GM18868 (cell line): ENCODE measurements around the gene C1QTNF1.
"Not testable (repeated sequence)": the region's sequence is repeated elsewhere in the genome, so short reads cannot be mapped to it uniquely, and the experiment has no call there.

Experiments
- ATAC-seq: cut with Tn5 transposase; IDR thresholded peaks from one replicate; pipeline ENCODE4 v1.9.1; 2021; ENCODE audit warnings: mild to moderate bottlenecking, moderate library complexity; ENCODE audit not compliant: unreplicated experiment

Gene C1QTNF1

DNA sequence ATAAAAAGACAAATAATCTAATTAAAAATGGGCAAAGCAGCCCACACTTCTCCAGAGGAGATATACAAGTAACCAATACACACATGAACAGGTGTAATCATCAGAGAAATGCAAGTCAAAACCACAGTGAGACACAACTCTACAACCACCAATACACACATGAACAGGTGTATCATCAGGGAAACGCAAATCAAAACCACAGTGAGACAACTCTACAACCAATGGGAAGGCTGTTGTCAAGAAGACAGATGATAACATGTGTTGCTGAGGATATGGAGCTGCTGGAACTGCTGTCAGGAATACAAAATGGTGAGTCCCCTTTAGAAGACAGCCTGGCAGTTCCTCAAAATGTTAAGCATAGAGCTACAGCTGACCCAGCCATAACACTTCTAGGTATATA is 28.2 kb downstream of the C1QTNF1 start:
- no peak for ATAC-seq

DNA sequence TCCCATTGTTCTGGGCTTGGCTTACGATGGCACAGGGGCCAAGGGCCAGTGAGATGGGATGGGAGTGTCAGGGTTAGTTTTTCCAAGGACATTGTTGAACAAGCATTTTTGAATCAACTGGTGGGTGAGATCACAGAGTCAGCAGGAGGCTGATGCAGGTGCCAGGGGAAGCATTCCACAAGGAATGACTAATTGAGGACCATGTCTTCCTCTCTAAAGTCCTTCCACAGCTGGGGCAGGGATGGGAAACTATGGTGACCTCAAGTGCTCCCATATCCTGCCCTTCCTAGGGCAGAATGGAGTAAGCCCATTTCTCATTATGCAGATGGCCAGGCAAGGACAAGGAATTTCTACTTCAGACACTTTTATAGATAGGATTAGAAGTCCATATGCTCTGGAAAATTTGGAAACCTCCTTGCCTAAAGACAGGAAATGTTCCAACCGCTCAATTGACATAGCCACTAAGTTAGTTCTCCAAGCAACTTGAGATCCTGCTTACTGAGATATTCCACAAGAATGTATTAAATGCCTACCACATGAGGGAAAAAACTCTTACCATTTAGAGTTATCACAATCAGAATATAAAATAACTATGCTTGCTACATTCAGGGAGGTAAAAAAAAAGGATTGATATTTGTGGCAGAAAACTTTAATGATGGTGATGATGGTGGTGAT is 29.4 kb downstream of the C1QTNF1 start:
- no peak for ATAC-seq

- ATAC-seq = no peak
Measured at GRCh38 chr17:79054200-79054960, 30.4 kb downstream of the C1QTNF1 start.

GRCh38 chr17:79055197-79055596 is 31.2 kb downstream of the C1QTNF1 start:
- ATAC-seq = no peak

DNA sequence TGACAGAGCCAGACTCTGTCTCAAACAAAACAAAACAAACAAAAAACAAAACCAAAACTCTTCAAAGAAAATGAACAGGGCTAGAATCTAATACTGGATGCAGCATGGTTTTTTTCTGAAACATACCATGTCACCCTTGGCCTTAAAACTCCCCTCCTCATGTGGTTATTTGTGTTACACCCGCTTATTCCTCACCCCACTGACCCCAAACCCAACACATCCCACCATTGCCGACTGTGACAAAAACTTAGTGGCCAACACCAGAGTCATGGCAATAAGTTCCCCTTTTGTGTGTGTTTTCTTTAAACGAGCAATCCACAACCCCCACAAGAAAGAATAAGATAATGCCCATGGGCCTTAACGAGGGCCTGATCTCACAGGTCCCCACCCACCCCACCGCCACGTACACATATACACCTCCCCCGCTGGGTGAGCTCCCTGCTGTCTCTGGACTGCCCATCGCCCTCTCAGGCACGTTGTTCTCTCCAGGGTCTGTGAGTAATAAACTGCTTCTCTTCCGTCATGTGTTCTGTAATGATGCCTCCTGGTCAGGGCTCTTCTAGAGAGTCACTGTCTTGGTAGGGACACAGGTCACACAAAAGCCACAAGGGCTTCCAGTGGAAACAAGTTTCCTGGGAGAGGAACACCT is 33.9 kb downstream of the C1QTNF1 start:
- ATAC-seq = no peak

GRCh38 chr17:79062691-79063090 is 38.7 kb downstream of the C1QTNF1 start:
- no peak for ATAC-seq

GRCh38 chr17:79064026-79064425 is 40.1 kb downstream of the C1QTNF1 start:
- no peak for ATAC-seq

GRCh38 chr17:79065105-79065670 is 41.2 kb downstream of the C1QTNF1 start:
- ATAC-seq = no peak

DNA sequence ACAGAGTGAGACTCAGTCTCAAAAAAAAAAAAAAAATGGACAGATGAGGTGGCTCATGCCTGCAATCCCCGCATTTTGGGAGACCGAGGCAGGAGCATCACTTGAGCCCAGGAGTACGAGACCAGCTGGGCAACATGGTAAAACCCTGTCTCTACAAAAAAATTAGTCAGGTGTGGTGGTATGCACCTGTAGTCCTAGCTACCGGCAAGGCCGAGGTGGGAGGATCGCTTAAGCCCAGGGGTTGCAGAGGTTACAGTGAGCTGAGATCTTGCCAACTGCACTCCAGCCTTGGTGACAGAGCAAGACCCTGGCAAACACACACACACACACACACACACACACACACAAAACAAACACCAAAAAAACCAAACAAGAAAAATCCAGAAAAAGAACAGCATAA is 43.0 kb downstream of the C1QTNF1 start:
- no peak for ATAC-seq

DNA sequence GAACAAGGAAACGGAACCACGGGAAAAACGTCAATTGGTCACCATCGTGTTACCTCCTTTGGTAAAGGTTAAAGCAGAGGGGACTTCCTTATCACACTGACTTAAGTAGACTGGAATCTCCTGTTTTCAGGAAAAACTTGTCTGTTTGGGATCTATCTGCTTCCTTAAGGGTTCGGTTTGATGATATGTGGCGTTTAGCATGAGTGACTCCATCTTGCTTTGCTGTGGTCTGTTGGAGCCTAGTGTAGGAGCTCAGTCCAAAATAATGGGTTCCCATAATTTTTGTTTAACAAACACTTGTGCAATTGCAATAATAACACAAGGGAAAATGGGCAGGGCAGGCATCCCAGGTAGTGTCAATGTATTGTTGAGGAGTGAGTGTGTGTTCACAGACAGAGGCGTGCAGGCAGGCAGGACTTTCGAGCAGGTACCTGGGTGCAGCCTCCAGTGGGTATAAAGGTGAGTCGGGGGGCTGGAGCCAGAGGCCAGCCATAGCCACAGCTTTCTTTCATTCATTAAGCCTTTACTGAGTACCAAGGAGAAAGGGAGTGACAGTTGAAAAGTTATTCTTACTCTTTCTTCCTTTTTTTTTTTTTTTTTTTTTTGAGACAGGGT is 46.4 kb downstream of the C1QTNF1 start:
- no peak for ATAC-seq

- no peak for ATAC-seq
Measured at GRCh38 chr17:79071161-79071740, 47.3 kb downstream of the C1QTNF1 start.

DNA sequence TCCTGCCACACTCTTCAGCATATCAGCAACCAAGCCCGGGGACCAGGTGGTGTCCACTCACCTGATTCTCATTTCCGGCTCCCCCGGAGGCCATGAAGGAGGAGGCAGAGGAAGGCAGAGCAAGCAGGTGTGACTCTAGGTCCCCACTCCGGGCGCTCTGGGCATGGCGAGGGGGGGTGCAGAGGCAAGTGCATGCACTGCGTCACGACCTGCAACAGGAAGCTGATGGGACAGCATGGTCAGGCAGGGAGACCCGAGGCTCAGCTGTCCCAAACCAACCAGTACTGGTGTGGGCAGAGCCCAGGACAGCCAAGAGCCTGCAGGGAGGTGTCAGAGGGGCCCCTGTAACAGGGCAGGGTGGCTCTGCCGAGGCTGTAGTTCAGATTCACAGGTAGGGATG is 48.6 kb downstream of the C1QTNF1 start:
- ATAC-seq = no peak

- no peak for ATAC-seq
Measured at GRCh38 chr17:79073016-79073705, 49.2 kb downstream of the C1QTNF1 start.

GRCh38 chr17:79073706-79074088 is 49.7 kb downstream of the C1QTNF1 start:
- no peak for ATAC-seq

- not testable (repeated sequence) for ATAC-seq
Measured at GRCh38 chr17:79074121-79074648, 50.2 kb downstream of the C1QTNF1 start.

- ATAC-seq = peak; percentile 93
Measured at GRCh38 chr17:79074649-79075445, 50.9 kb downstream of the C1QTNF1 start, which contains the start of gene ENGASE. Gene ENGASE (plus strand): TSS chr17:79074824. CDS start chr17:79074945, 121 bp downstream.

GRCh38 chr17:79075446-79075750 is 51.4 kb downstream of the C1QTNF1 start:
- peak; percentile 19 for ATAC-seq

- no peak for ATAC-seq
Measured at GRCh38 chr17:79075861-79076406, 52.0 kb downstream of the C1QTNF1 start.

DNA sequence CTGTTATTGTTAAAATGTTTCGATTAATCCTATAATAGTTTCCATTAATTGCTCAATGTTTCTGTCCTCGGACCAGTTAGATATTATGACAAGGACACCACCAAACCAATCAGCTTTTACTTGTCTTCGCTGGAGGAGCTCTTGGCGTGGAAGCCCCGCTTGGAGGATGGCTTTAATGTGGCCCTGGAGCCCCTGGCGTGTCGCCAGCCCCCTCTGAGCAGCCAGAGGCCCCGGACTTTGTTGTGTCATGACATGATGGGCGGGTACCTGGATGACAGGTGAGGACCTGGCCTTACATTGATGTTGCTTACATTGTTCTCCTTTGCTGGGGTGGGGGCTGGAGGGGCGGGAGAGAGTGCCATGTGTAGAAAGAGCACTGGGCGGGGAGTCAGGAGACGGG is 53.6 kb downstream of the C1QTNF1 start:
- ATAC-seq = no peak
